Keratinocyte (primary cell): ENCODE measurements around the gene HLTF.

Source experiments
- EZH2 ChIP-seq: IDR thresholded peaks from one replicate; pipeline ENCODE4 v1.6.1; 2012; ENCODE audit warnings: inconsistent platforms, mild to moderate bottlenecking, low read length, moderate library complexity
- TF ChIP-seq, protein P1 (sequence below), 3 experiments: IDR thresholded peaks in 1 of 3; conservative IDR thresholded peaks in 1 of 3; optimal IDR thresholded peaks in 1 of 3; 2 replicates in 2 of 3; 3 replicates in 1 of 3; pipeline versions ENCODE3 to v1.5.1; 2011; ENCODE audit warnings: low read length in 3 of 3, mild to moderate bottlenecking in 3 of 3, moderate library complexity in 2 of 3, control low read depth in 1 of 3, inconsistent platforms in 1 of 3; ENCODE audit not compliant: insufficient read depth in 2 of 3; ENCODE audit errors: extremely low read depth in 1 of 3

DNA sequence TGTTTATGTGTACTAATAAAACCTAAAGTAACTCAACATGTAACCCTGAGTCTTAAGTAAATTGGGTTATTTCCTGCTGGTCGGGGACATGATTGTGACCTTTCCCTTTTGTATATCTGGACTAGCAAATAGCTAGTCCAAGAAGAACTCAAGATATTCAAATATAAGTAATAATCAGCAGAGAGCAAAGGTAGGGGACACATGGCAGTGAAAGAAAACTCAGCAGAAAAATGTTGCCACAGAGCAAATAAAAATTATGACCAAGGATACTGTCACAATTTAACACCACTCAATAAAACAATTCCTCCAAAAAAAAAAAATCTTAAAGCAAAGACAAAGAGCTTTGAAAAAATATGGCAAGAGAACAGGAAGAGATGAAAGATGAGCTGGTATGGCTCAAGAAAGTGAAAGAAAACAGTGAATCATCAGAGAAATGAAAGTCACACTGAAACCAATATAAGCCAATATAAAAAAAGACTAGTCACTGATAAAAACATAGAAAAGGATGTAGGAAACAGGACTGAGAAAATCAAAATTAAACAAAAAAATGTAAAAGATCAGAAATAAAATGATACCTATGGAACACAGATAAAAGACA is 43.4 kb downstream of the HLTF start:
- TF ChIP-seq, protein P1, sequence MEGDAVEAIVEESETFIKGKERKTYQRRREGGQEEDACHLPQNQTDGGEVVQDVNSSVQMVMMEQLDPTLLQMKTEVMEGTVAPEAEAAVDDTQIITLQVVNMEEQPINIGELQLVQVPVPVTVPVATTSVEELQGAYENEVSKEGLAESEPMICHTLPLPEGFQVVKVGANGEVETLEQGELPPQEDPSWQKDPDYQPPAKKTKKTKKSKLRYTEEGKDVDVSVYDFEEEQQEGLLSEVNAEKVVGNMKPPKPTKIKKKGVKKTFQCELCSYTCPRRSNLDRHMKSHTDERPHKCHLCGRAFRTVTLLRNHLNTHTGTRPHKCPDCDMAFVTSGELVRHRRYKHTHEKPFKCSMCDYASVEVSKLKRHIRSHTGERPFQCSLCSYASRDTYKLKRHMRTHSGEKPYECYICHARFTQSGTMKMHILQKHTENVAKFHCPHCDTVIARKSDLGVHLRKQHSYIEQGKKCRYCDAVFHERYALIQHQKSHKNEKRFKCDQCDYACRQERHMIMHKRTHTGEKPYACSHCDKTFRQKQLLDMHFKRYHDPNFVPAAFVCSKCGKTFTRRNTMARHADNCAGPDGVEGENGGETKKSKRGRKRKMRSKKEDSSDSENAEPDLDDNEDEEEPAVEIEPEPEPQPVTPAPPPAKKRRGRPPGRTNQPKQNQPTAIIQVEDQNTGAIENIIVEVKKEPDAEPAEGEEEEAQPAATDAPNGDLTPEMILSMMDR (optimal IDR thresholded peaks at IDR 0.05 in 1 of 3, IDR thresholded peaks at IDR 0.05 in 1 of 3, conservative IDR thresholded peaks at IDR 0.05 in 1 of 3; ENCODE audit: extremely low read depth in 1 of 3, insufficient read depth in 2 of 3, low read length in 3 of 3) = no peak
- TF ChIP-seq EZH2 = no peak
